Peyer's patch (tissue), 4 donors: ENCODE measurements around the gene CSMD2.

ENCODE experiments used
- POLR2A ChIP-seq, 2 donors: fragments of 450-650 bp; IDR thresholded peaks; one replicate each; pipeline ENCODE4 v1.5.1; 2017; ENCODE audit warnings: antibody characterized with exemption in 2 of 2, mild to moderate bottlenecking in 2 of 2, moderate library complexity in 2 of 2
- TF ChIP-seq, protein P1 (sequence below), 6 experiments: fragments of 450-650 bp in 4 of 6; fragments of 200-600 bp in 2 of 6; sonication (generic) in 1 of 6; IDR thresholded peaks; one replicate each; pipeline ENCODE4 v1.5.1; 2017 to 2019; ENCODE audit warnings: antibody characterized with exemption in 6 of 6, mild to moderate bottlenecking in 3 of 6, moderate library complexity in 1 of 6

DNA sequence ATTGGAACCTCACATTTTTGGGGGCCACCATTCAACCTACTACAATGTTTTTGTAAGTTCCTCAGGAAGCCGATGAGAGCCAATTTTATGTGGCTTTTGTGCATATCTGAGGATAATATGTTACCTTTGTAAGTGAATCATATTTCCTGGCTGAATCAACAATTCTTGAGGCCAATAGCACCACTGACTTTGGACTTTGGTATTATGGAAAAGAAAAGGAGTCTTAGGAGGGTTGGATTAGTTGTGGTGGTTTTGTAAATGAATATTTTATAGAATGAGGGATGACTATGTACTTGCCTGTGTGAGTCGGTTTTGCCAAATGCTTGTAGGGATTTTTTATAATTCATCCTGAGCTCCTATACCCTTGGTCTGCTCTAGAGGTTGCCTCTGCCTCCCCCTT, 482.7 kb downstream of the CSMD2 start:
- TF ChIP-seq, protein P1, sequence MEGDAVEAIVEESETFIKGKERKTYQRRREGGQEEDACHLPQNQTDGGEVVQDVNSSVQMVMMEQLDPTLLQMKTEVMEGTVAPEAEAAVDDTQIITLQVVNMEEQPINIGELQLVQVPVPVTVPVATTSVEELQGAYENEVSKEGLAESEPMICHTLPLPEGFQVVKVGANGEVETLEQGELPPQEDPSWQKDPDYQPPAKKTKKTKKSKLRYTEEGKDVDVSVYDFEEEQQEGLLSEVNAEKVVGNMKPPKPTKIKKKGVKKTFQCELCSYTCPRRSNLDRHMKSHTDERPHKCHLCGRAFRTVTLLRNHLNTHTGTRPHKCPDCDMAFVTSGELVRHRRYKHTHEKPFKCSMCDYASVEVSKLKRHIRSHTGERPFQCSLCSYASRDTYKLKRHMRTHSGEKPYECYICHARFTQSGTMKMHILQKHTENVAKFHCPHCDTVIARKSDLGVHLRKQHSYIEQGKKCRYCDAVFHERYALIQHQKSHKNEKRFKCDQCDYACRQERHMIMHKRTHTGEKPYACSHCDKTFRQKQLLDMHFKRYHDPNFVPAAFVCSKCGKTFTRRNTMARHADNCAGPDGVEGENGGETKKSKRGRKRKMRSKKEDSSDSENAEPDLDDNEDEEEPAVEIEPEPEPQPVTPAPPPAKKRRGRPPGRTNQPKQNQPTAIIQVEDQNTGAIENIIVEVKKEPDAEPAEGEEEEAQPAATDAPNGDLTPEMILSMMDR (IDR thresholded peaks at IDR 0.05): no peak
- TF ChIP-seq POLR2A (IDR thresholded peaks at IDR 0.05): no peak
